HG03432 (cell line): ENCODE data around the gene KCNB1.

Experiments
- ATAC-seq: cut with Tn5 transposase; IDR thresholded peaks from one replicate; pipeline ENCODE4 v1.9.1; 2021; ENCODE audit warnings: mild to moderate bottlenecking, moderate library complexity; ENCODE audit not compliant: unreplicated experiment

Gene KCNB1

GRCh38 chr20:49471397-49471796 is 11.1 kb downstream of the KCNB1 start:
- ATAC-seq: no peak

GRCh38 chr20:49470922-49471321 is 11.5 kb downstream of the KCNB1 start:
- ATAC-seq: no peak

- no peak for ATAC-seq
Measured at GRCh38 chr20:49469060-49469459, 13.4 kb downstream of the KCNB1 start.

GRCh38 chr20:49468412-49468811 is 14.1 kb downstream of the KCNB1 start:
- no peak for ATAC-seq

GRCh38 chr20:49466114-49466912 is 16.2 kb downstream of the KCNB1 start:
- ATAC-seq: no peak

- ATAC-seq: no peak
Measured at GRCh38 chr20:49464556-49464955, 17.9 kb downstream of the KCNB1 start.

GRCh38 chr20:49462626-49463025 is 19.8 kb downstream of the KCNB1 start:
- ATAC-seq: no peak

GRCh38 chr20:49461894-49462620 is 20.4 kb downstream of the KCNB1 start:
- no peak for ATAC-seq

- no peak for ATAC-seq
Measured at GRCh38 chr20:49460916-49461315, 21.6 kb downstream of the KCNB1 start.

- ATAC-seq: no peak
Measured at GRCh38 chr20:49460131-49460530, 22.3 kb downstream of the KCNB1 start.

- no peak for ATAC-seq
Measured at GRCh38 chr20:49459684-49460083, 22.8 kb downstream of the KCNB1 start.

- ATAC-seq: no peak
Measured at GRCh38 chr20:49457444-49457843, 25.0 kb downstream of the KCNB1 start.

- ATAC-seq: no peak
Measured at GRCh38 chr20:49456646-49457045, 25.8 kb downstream of the KCNB1 start.

- ATAC-seq: no peak
Measured at GRCh38 chr20:49455691-49456090, 26.8 kb downstream of the KCNB1 start.

GRCh38 chr20:49452011-49452482 is 30.4 kb downstream of the KCNB1 start:
- ATAC-seq: no peak

GRCh38 chr20:49450281-49450721 is 32.2 kb downstream of the KCNB1 start:
- ATAC-seq: no peak

- no peak for ATAC-seq
Measured at GRCh38 chr20:49448917-49449316, 33.6 kb downstream of the KCNB1 start.

GRCh38 chr20:49447946-49448809 is 34.3 kb downstream of the KCNB1 start:
- ATAC-seq: no peak

GRCh38 chr20:49447364-49447763 is 35.1 kb downstream of the KCNB1 start:
- ATAC-seq: no peak

- ATAC-seq: no peak
Measured at GRCh38 chr20:49446808-49447207, 35.7 kb downstream of the KCNB1 start.

GRCh38 chr20:49446080-49446479 is 36.4 kb downstream of the KCNB1 start:
- no peak for ATAC-seq
